GM19463 (cell line): ENCODE results near the gene ANKRD33B.
"Not testable (repeated sequence)": the region's sequence is repeated elsewhere in the genome, so short reads cannot be mapped to it uniquely, and the experiment has no call there.

Experiments used
- ATAC-seq: cut with Tn5 transposase; IDR thresholded peaks from one replicate; pipeline ENCODE4 v1.9.1; 2021; ENCODE audit warnings: mild to moderate bottlenecking, moderate library complexity; ENCODE audit not compliant: unreplicated experiment

The ANKRD33B gene

GRCh38 chr5:10610058-10610457, 46.2 kb downstream of the ANKRD33B start:
- no peak for ATAC-seq

- no peak for ATAC-seq
Measured at GRCh38 chr5:10611290-10611689, 47.4 kb downstream of the ANKRD33B start.

GRCh38 chr5:10612251-10612650, 48.4 kb downstream of the ANKRD33B start:
- ATAC-seq, result no peak

DNA sequence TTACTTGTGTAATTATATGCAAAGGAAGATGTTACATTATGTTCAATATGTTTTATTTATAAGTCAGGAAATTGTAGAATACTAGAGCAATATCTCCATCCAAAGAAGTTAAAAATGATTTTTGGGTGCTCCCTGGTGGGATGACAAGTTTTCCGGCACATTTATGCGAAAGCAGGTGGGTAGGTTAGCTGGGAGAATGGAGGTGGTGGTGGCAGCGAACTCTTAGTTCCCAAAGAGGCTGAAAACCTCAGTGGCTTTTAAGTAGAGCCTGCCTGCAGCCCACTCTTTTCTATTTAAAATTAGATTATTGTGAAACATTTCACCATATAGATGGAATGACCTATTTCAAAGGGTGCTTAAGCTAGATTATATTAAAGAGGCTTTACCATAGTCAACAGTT, 51.8 kb downstream of the ANKRD33B start:
- no peak for ATAC-seq

GRCh38 chr5:10617103-10617502, 53.2 kb downstream of the ANKRD33B start:
- ATAC-seq, result no peak

DNA sequence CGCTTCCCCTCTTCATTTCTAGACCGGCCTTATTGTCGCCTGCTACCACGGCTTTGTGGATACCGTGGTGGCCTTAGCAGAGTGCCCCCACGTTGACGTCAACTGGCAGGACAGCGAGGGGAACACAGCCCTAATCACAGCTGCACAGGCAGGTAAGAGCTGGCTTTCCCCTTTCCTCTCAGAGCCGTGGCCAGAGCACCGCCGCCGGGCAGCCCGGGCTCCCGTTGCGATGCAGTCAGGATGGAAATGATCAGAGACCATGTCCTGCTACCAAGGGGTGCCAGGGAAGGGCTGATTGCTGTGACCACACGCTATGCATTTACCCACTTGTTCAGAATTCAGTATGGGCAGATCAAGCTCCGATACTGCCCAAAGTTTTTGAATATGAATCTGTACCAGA, 54.4 kb downstream of the ANKRD33B start:
- no peak for ATAC-seq

- no peak for ATAC-seq
Measured at GRCh38 chr5:10619649-10620048, 55.8 kb downstream of the ANKRD33B start.

DNA sequence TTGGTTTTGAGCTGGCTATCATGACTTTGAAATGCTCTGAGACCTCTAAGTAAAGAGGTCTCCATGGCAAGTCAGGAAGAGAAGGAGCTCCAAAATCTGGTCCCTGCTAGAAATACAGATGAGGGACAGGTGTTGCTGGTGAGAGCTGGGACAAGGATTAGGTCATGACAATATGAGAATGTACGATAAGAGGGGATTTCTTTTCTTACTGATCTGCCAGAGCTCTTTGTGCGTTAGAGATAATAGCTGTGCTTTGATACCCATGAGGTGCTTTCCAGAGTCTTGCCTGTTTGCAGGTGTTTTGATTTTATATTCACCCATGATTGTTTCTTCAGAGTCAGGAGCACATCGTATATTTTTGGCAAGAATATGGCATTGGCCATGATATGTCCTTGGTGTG, 56.5 kb downstream of the ANKRD33B start:
- ATAC-seq, result peak; percentile 38

- no peak for ATAC-seq
Measured at GRCh38 chr5:10621832-10622231, 58.0 kb downstream of the ANKRD33B start.

DNA sequence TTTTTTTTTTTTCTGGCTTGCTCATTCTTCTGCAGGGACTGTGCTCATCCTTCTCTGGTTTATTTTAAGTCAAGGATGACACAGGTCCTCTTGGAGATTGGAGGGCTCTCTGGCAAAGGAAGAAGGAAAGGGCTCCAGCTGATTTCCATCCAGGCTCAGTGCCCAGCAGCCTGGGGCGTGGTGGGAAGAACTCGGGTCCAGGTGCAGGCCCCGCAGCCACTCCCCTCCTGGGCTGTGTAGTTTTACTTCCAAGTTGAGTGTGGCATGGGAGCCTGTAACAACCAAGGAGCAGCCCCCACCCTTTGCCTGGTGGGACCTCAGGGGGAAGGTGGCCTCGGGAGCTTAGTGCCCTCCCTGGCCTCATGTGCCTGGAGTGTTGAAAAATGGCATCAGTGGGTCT, 58.9 kb downstream of the ANKRD33B start:
- ATAC-seq, result no peak

- no peak for ATAC-seq
Measured at GRCh38 chr5:10623305-10623910, 59.5 kb downstream of the ANKRD33B start.

GRCh38 chr5:10624206-10624605, 60.3 kb downstream of the ANKRD33B start:
- no peak for ATAC-seq

DNA sequence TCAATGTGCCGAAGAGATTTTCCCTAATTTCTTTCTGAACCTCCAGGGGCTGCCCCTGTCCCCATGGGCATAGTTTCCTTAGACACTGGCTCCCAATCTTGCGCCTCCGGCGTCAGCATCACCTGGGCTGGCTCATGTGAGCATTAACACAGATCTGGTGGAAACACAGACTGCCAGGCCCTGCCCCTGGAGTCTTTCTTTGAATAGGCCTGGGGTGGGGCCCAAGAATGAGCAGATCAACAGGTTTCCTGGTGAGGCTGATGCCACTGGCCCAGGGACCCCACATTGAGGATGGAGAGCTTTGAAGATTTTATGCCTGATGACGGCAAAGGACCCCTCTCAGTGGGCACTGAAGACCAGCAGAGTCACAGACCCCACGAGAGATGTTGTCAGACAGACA, 60.8 kb downstream of the ANKRD33B start:
- ATAC-seq, result no peak

DNA sequence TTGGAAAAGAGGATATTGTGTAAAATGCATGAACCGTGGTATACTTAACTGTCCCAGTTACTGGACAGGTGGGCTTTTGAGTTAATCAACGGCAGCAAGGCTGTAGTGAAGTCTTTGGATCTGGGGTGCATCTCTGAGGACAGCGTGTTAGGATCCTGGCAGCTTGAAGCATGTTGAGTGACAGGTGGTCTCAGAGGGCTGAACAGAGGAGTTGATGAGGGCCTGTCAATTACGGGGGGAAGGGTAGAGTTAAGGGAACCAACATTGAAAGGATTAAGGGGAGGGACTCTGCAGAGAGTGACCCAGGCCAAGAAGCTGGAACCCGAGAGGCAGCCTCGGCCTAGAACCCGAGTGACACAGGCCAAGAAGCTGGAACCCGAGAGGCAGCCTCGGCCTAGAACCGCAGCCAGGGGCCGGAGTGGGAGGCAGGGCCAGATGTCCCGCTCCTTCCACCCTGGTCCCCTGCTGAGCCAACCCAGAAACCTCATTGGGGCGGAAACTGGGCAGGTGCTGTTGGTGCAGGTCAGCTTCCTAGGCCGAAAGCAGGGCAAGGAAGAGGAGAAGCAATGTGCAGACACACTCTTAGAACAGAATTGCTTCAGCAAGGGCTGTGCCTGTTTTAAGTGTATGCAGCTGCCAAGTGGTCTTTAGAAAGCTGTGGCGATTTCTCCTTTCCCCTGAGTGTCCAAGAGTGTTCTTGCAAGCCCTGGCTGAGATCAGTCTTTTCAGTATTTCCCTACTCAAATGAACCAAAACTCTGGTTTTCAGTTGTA, 62.0 kb downstream of the ANKRD33B start:
- no peak for ATAC-seq

DNA sequence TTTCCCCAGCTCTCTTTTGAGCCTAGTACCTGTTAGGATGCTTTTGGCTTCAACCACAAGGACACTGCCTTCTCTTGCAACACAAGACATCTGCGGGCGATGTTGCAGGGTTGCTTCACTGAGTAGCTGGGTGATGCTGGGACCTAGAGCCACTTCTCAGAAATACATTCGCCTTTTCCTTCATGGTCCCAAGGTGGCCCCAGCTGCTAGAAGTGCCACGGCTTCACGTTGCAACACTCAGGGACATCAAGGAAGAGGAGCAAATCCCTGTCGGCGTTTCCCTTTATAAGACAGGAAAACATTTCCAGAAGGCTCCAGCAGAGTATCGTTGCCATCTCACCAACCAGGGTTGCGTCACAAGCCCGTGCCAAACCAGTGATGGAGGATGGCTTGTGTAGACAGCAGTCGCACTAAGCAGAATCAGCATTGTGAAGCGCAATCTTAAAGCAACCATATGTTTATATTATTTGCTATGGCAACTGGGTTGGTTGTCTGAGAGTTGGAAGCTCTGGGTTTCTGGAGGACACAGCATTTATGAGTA, 62.7 kb downstream of the ANKRD33B start:
- no peak for ATAC-seq

GRCh38 chr5:10627160-10627701, 63.4 kb downstream of the ANKRD33B start:
- ATAC-seq, result peak; percentile 8

GRCh38 chr5:10628601-10629000, 64.7 kb downstream of the ANKRD33B start:
- no peak for ATAC-seq

DNA sequence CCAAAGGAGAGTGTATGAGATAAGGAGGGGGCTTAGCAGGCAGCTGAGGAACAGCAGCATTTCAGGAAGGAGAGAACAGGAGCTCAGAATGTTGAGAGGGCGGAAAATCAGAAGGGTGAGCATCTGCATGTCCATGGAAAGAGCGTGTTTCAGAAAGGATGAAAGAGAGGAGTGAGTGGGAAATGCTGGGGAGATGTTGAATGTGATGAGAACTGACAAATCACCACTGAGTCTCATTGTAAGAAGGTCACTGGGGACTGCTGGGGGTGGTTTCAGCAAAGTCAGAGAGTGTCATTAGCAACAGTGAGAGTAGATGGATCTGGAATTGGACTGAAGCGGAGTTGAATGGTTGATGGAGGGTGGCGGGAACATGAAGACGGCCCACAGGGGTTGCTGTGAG, 65.8 kb downstream of the ANKRD33B start:
- ATAC-seq, result no peak

DNA sequence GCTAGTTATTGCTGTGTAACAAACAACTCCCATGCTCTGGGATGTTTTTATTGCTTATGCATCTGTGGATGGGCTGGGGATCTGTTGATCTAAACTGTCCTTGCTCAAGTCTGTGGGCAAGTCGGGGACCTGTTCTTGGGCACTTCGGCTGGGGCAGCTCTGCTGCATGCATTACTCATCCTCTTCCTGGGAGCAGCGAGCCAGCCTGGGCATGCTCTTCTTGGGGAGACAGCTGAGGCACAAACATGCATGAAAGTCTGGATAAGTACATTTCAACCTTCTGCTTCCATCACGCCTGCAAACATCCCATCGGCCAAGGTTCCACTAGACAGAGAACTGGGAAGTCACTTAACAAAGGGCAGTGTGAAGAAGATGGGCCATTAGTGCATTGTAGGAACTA, 66.3 kb downstream of the ANKRD33B start:
- ATAC-seq, result no peak

DNA sequence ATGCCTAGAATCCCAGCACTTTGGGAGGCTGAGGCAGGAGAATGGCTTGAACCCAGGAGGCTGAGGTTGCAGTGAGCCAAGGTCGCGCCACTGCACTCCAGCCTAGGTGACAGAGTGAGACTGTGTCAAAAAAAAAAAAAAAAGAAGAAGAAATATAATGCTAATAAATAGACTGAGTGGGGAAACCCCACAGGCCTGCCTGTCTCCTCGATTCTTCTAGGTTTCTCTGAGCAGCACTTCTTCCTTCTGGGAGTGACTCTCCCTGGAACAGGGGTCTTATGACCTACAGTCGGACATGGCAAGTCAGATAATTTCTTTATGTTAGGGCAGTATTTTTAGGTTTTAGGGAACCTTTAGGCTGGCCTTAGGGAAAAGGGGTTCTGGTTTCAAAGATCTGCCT, 66.9 kb downstream of the ANKRD33B start:
- ATAC-seq, result not testable (repeated sequence)

GRCh38 chr5:10631316-10631996, 67.6 kb downstream of the ANKRD33B start:
- ATAC-seq, result peak; percentile 0
